GM12875 (cell line): ENCODE measurements around the gene GCH1.

ENCODE experiments used
- H3K4me3 ChIP-seq: one replicate; pipeline ENCODE4 v1.5.1; 2011; ENCODE audit warnings: low read depth, low read length, control low read depth
- CTCF ChIP-seq: IDR thresholded peaks from 2 replicates; pipeline ENCODE4 v1.5.1; 2011; ENCODE audit warnings: low read depth, mild to moderate bottlenecking, control low read depth, inconsistent platforms, low read length, moderate library complexity, borderline replicate concordance; ENCODE audit not compliant: insufficient read depth

Gene GCH1

GRCh38 chr14:54823757-54824549, 78.7 kb downstream of the GCH1 start:
- no peak for TF ChIP-seq CTCF
- no peak overlapping the region for H3K4me3 ChIP-seq

- TF ChIP-seq CTCF: no peak
- H3K4me3 ChIP-seq: no peak overlapping the region
Measured at GRCh38 chr14:54822685-54823084, 79.9 kb downstream of the GCH1 start.

- TF ChIP-seq CTCF: no peak
- H3K4me3 ChIP-seq: no peak overlapping the region
Measured at GRCh38 chr14:54818201-54819133, 84.2 kb downstream of the GCH1 start.

GRCh38 chr14:54817506-54817905, 85.1 kb downstream of the GCH1 start:
- TF ChIP-seq CTCF: no peak
- H3K4me3 ChIP-seq: no peak overlapping the region

GRCh38 chr14:54816450-54816849, 86.2 kb downstream of the GCH1 start:
- TF ChIP-seq CTCF: no peak
- H3K4me3 ChIP-seq: no peak overlapping the region

GRCh38 chr14:54815515-54815914, 87.1 kb downstream of the GCH1 start:
- no peak overlapping the region for H3K4me3 ChIP-seq
- TF ChIP-seq CTCF: no peak

GRCh38 chr14:54815016-54815415, 87.6 kb downstream of the GCH1 start:
- no peak overlapping the region for H3K4me3 ChIP-seq

More at GRCh38 chr14:54815016-54815415, 87.6 kb downstream of the GCH1 start:
- no peak for TF ChIP-seq CTCF
